Kidney (tissue), 14 donors: Measurements from ENCODE around the gene DEFB114. TPM values are rescaled to one million over a fixed set of nuclear protein-coding genes. Genes with fewer than 3 reads are reported as not detected.

Source experiments
- DNase-seq, 5 donors: peaks; one replicate each; pipeline ENCODE4 v3.0.0-alpha.2; 2013 to 2020
- FAIRE-seq: peaks from 2 replicates; lab custom pipeline; 2012; peaks lifted over from hg19 to GRCh38; lab: Jason Lieb, UNC
- H3K27ac ChIP-seq, 2 donors: one replicate each; pipeline ENCODE4 v1.7.0; 2013; ENCODE audit warnings: low read depth in 2 of 2, low read length in 2 of 2, inconsistent platforms in 1 of 2
- H3K27me3 ChIP-seq: one replicate; pipeline ENCODE4 v1.7.1; 2013; ENCODE audit warnings: low read length, inconsistent platforms; ENCODE audit not compliant: control insufficient read depth, insufficient read depth
- H3K36me3 ChIP-seq, 3 donors: one replicate each; pipeline versions ENCODE4 v1.7.0 to v1.7.1; 2013; ENCODE audit warnings: low read length in 3 of 3, control low read depth in 1 of 3, inconsistent platforms in 1 of 3; ENCODE audit not compliant: insufficient read depth in 3 of 3, control insufficient read depth in 2 of 3
- H3K4me1 ChIP-seq, 3 donors: one replicate each; pipeline versions ENCODE4 v1.7.0 to v1.7.1; 2013; ENCODE audit warnings: low read length in 3 of 3, inconsistent platforms in 1 of 3, low read depth in 1 of 3; ENCODE audit not compliant: control insufficient read depth in 2 of 3, insufficient read depth in 2 of 3
- H3K4me3 ChIP-seq, 3 donors: one replicate each; pipeline versions ENCODE4 v1.7.0 to v1.8.1; 2013; ENCODE audit warnings: low read length in 3 of 3, control low read depth in 1 of 3, inconsistent platforms in 1 of 3
- H3K9ac ChIP-seq, 3 donors: one replicate each; pipeline versions ENCODE4 v1.7.0 to v1.7.1; 2013; ENCODE audit warnings: low read length in 3 of 3, control low read depth in 1 of 3, inconsistent platforms in 1 of 3
- H3K9me3 ChIP-seq, 3 donors: one replicate each; pipeline versions ENCODE4 v1.7.0 to v1.7.1; 2013; ENCODE audit warnings: low read length in 3 of 3, control low read depth in 1 of 3, inconsistent platforms in 1 of 3; ENCODE audit not compliant: control insufficient read depth in 2 of 3, insufficient read depth in 1 of 3
- intact Hi-C: fragments of 100-400 bp; cut with DNase I; formaldehyde crosslinking; loops from one replicate; pipeline ENCODE4 v1.11.1; 2022
- polyA plus RNA-seq: library from polyadenylated mRNA; stranded (reverse); fragments of 350-450 nt; fragmentation: Illumina TruSeq; extraction: RNeasy Lipid Tissue Mini Kit (QIAGEN cat#74804); gene quantifications from one replicate; pipeline ENCODE4 v1.2.3, GENCODE V29; 2014; ENCODE audit warnings: low read depth, low replicate concordance; ENCODE audit not compliant: insufficient read depth
- total RNA-seq: library from RNA; stranded (reverse); fragmentation: NEBNext Ultra II Directional; extraction: Animal tissue kit (Norgen Biotek cat#: 25700); gene quantifications from one replicate; pipeline ENCODE4 v1.2.1, GENCODE V29; 2021
- TF ChIP-seq, protein P1 (sequence below): IDR thresholded peaks from 3 replicates; pipeline ENCODE4 v1.5.1; 2012; ENCODE audit warnings: mild to moderate bottlenecking, moderate library complexity, borderline replicate concordance; ENCODE audit not compliant: insufficient read depth; ENCODE audit errors: extremely low read depth
- donor health status: control.
- donor health status: control.
- donor health status: control.
- donor health status: control.
- donor health status: control.
- donor health status: DM: yes; HTN: yes; CAD: no.
- donor health status: Normal renal cell carcinoma (clear cell type).

The DEFB114 gene
- total and polyA plus RNA-seq, 2 donors from 2014 or later: not detected

DNA sequence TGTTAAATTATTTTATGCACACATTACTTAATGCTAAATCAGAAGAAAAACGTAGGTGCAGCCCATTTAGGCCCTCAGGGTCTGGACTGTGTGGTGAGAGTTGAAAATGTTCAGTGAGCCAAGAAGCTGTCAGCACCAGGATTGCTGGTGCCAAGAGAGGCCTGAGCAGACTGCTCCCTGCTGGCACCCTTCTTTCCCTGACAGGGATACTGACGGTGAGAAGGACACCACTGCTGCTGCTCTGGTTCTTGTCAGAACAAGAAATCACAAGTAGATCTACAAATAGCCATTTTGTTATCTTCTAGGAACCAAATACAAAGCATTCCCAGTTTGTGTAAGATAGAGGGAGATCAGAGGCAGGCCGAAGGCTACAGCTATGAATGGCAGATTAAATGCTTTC is 48.9 kb downstream of the DEFB114 start:
- Histone ChIP-seq H3K9ac (no peak overlapping the region), H3K27me3 (no peaks in the 10 kb centered on the region), H3K36me3 (no peaks in the 10 kb centered on the region), H3K4me1 (no peaks in the 10 kb centered on the region), H3K4me3 (no peak overlapping the region), H3K27ac (no peak overlapping the region), H3K9me3 (no peaks in the 10 kb centered on the region)
- intact Hi-C loops: no loop called here
- FAIRE-seq: no peak
- peak in 1 of 5 donors; percentile 20 for DNase-seq
- TF ChIP-seq, protein P1, sequence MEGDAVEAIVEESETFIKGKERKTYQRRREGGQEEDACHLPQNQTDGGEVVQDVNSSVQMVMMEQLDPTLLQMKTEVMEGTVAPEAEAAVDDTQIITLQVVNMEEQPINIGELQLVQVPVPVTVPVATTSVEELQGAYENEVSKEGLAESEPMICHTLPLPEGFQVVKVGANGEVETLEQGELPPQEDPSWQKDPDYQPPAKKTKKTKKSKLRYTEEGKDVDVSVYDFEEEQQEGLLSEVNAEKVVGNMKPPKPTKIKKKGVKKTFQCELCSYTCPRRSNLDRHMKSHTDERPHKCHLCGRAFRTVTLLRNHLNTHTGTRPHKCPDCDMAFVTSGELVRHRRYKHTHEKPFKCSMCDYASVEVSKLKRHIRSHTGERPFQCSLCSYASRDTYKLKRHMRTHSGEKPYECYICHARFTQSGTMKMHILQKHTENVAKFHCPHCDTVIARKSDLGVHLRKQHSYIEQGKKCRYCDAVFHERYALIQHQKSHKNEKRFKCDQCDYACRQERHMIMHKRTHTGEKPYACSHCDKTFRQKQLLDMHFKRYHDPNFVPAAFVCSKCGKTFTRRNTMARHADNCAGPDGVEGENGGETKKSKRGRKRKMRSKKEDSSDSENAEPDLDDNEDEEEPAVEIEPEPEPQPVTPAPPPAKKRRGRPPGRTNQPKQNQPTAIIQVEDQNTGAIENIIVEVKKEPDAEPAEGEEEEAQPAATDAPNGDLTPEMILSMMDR: no peak

DNA sequence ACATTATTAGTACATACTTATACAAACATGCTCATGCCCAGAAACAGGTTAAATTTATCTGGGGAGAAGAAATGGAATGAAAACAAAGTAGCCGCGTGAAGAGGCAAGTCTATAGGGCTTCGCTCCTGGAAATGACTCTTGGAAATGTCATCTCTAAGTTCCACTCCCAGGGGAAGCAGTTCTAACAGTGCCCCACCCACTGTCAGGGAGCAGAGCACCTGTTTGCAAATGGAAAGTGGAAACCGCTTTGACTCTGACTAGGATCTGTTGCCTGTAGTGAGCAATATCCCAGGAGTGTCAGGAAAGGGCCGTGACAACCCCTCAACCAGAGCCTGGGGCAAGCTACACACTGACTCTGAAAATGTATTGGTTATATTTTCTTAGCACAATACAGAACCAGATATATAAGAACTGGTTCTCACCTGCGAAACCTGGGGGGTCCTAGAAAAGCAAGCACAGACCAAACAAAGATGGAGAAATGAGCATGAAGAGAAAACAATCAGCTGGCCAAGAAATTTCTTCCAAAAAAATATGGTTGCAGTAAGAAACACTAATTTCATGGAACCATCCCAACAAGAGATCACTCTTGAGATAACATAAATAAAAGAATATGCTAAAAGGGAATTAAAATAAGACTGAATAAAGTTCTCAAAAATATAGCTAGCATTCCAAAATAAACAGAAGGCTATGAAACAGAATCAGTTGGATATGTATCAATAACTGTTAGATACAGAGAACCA is 50.2 kb downstream of the DEFB114 start:
- FAIRE-seq: no peak
- no peak overlapping the region for H3K9ac ChIP-seq
- DNase-seq: no peak
- no peak overlapping the region for H3K4me3 ChIP-seq
- TF ChIP-seq, protein P1: no peak
- intact Hi-C loops: no loop called here
- H3K27ac ChIP-seq: no peak overlapping the region
- no peaks in the 10 kb centered on the region for H3K4me1 ChIP-seq
- no peaks in the 10 kb centered on the region for H3K9me3 ChIP-seq
- no peaks in the 10 kb centered on the region for H3K36me3 ChIP-seq
- H3K27me3 ChIP-seq: no peaks in the 10 kb centered on the region

DNA sequence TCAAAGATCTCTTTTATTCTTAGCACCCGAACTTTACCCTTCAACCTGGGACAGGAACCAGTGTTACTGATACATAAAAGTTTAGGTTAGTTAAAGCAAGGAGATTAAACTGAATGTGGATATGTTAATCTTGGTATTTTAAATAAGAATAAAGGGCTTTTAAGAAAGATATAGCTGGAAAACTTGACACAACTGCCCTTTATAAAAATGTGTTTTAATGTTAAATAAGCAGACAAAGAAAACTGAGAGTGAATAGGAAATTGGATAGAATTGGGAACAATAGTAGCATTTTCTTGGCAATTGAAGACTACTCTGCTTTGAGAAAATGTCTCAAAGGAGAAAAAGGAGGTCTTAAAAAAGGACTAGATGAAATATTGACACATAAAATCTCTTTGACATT is 51.8 kb downstream of the DEFB114 start:
- no peak for FAIRE-seq
- intact Hi-C loops: no loop called here
- TF ChIP-seq, protein P1: no peak
- DNase-seq: no peak
- no peaks in the 10 kb centered on the region for H3K27me3 ChIP-seq
- H3K27ac ChIP-seq: no peak overlapping the region
- H3K9ac ChIP-seq: no peak overlapping the region
- H3K4me3 ChIP-seq: no peak overlapping the region
- H3K36me3 ChIP-seq: no peaks in the 10 kb centered on the region
- H3K9me3 ChIP-seq: no peaks in the 10 kb centered on the region
- no peaks in the 10 kb centered on the region for H3K4me1 ChIP-seq

DNA sequence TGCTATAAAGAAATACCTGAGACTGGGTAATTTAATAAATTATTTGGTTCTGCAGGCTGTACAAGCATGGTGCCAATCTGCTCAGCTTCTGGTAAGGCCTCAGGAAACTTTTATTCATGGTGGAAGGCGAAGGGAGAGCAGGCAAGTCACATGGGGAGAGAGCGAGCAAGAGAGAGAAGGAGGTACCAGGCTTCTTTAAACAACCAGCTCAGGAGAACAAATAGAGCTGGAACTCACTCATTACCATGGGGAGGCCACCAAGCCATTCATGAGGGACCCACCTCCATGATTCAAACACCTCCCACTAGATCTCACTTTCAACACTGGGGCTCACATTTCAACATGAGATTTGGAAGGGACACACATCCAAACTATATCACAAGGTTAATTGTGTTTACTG is 52.7 kb downstream of the DEFB114 start:
- Histone ChIP-seq H3K4me3 (no peak overlapping the region), H3K27ac (no peak overlapping the region), H3K27me3 (no peaks in the 10 kb centered on the region), H3K9ac (no peak overlapping the region), H3K36me3 (no peaks in the 10 kb centered on the region), H3K9me3 (no peaks in the 10 kb centered on the region), H3K4me1 (no peaks in the 10 kb centered on the region)
- intact Hi-C loops: no loop called here
- TF ChIP-seq, protein P1: no peak
- DNase-seq: no peak
- FAIRE-seq: no peak
